ENCODE measurements around the gene ARHGAP25.

DNA sequence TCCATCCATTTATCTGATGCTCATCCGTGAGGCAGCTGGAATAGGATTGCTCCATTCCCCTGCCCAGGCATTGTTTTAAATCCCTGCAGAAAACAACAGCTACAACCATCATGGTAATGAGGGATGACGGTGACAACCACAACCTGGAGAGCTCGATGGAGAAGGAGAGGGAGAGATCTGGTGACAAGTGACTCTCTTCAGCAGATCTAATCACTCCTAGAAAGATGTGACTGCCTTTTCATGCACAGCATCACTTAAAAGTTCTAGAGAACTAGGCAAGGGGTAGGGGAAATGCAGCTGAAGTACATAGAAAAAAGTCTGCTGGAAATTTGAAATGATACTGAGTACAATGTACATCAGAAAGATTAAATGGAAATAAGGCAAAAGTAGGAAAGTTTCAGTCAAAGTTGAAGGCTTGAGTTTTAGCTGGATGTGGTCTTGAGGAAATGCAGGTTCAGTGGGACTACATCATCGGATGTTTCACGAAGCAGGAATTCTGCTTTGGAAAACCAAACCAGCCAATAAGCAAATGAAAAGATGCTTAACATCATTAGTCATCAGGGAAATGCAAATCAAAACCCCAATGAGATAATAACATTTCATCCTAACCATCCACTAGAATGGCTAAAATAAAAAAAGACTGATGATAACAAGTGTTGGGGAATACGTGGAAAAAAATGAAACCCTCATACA, 6.8 kb upstream of the ARHGAP25 start:
- TF ChIP-seq POLR2AphosphoS5 (IDR thresholded peaks at IDR 0.05; ENCODE audit: low read depth, low read length) (no peak), TAF1 (IDR thresholded peaks at IDR 0.05; ENCODE audit: borderline replicate concordance, low read depth, low read length) (no peak), POLR2A (IDR thresholded peaks at IDR 0.05; ENCODE audit: low read depth, low read length) (no peak)

All from GM12892 (cell line).